SK-N-SH (cell line): ENCODE results near the gene ACYP2. TPM values are rescaled to one million over a fixed set of nuclear protein-coding genes. Genes with fewer than 3 reads are reported as not detected.

Experiments used
- CHD2 ChIP-seq: fragments of 150-350 bp; IDR thresholded peaks from 2 replicates; pipeline ENCODE4 v1.6.1; 2018; ENCODE audit warnings: low read length; ENCODE audit not compliant: partially characterized antibody
- EZH2phosphoT487 ChIP-seq: fragments of 200-600 bp; sonication (generic); IDR thresholded peaks from 2 replicates; pipeline ENCODE4 v1.6.1; 2017; ENCODE audit warnings: low read depth, mixed run types, mild to moderate bottlenecking, antibody characterized with exemption, moderate library complexity, borderline replicate concordance
- GATA2 ChIP-seq: sonication (generic); formaldehyde crosslinking; IDR thresholded peaks from 2 replicates; pipeline ENCODE4 v1.5.0; 2020; ENCODE audit warnings: mild to moderate bottlenecking, missing genetic modification reagents
- IRF3 ChIP-seq: fragments of 150-350 bp; IDR thresholded peaks from 2 replicates; pipeline ENCODE4 v1.6.1; 2016; ENCODE audit warnings: mild to moderate bottlenecking, low read depth, low read length
- NFIC ChIP-seq: IDR thresholded peaks from 2 replicates; pipeline ENCODE4 v1.4.0; 2012; ENCODE audit warnings: borderline replicate concordance
- PBX3 ChIP-seq: IDR thresholded peaks from 2 replicates; pipeline ENCODE4; 2012
- POLR2AphosphoS5 ChIP-seq: IDR thresholded peaks from 2 replicates; pipeline ENCODE4 v1.6.1; 2012; ENCODE audit warnings: low read depth, low read length
- REST ChIP-seq: IDR thresholded peaks from 2 replicates; pipeline ENCODE4 v1.6.1; 2012; ENCODE audit warnings: mild to moderate bottlenecking, low read depth, low read length, moderate library complexity
- TEAD4 ChIP-seq: IDR thresholded peaks from 2 replicates; pipeline ENCODE4 v1.4.0; 2012; ENCODE audit warnings: mild to moderate bottlenecking, borderline replicate concordance; ENCODE audit not compliant: insufficient read depth
- ZBTB33 ChIP-seq: IDR thresholded peaks from 2 replicates; pipeline ENCODE4 v1.4.0; 2012; ENCODE audit warnings: low read depth, borderline replicate concordance
- polyA plus RNA-seq, 3 experiments: library from polyadenylated mRNA; depleted of rRNA; stranded (reverse); fragments of >200 nt; gene quantifications; 2 replicates each; pipeline ENCODE4 v1.2.3, GENCODE V29; 2012

ACYP2 gene
- polyA plus RNA-seq, 1 of the 3 experiments (the other 2 are of a cell fraction): 8.8 TPM

GRCh38 chr2:54191361-54192135 is 76.1 kb downstream of the ACYP2 start (continued):
- TF ChIP-seq IRF3 (no peak), ZBTB33 (no peak), REST (no peak), PBX3 (no peak), CHD2 (no peak), GATA2 (no peak), EZH2phosphoT487 (no peak), NFIC (no peak), TEAD4 (no peak), POLR2AphosphoS5 (no peak)
